LNCaP clone FGC (cell line): ENCODE measurements around the gene NUFIP2.

Source experiments
- DNase-seq: peaks from one replicate; pipeline ENCODE4 v3.0.0-alpha.2; 2011; ENCODE audit warnings: low read depth
- H3K4me3 ChIP-seq: 2 replicates; pipeline ENCODE4 v1.5.1; 2011; ENCODE audit warnings: mild to moderate bottlenecking, low read depth, low read length, control low read depth
- TF ChIP-seq, protein P1 (sequence below): IDR thresholded peaks from 2 replicates; pipeline ENCODE4 v1.5.1; 2012; ENCODE audit warnings: mild to moderate bottlenecking; ENCODE audit not compliant: control insufficient read depth, insufficient read depth; ENCODE audit errors: extremely low read depth

Gene NUFIP2

DNA sequence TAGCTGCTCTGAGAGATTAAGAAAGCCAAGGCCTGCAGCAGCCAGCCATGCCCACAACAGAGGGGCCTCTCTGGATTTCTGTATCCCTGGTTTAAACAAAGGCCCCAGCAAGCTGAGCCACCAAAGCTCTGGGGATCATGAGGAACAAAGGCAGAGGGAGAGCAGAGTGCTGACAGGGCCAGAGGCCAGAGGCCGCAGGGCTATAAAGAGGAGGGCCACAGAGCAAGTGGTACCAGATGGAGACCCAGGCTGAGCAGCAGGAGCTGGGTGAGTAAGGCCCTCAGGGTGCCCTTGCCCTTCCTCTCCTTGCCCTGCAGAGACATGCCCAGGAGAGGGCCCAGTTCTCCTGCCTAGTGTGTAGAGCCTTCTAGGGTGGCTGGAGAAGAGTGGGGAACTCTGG, 47.3 kb downstream of the NUFIP2 start, which contains the start of gene CRYBA1:
Gene CRYBA1, plus strand, starts transcription at position 232 of the 400 bp plus-strand sequence. Its CDS starts 5 bp downstream, at position 237.
- no peak within 1 kb of the TSS for H3K4me3 ChIP-seq
- TF ChIP-seq, protein P1, sequence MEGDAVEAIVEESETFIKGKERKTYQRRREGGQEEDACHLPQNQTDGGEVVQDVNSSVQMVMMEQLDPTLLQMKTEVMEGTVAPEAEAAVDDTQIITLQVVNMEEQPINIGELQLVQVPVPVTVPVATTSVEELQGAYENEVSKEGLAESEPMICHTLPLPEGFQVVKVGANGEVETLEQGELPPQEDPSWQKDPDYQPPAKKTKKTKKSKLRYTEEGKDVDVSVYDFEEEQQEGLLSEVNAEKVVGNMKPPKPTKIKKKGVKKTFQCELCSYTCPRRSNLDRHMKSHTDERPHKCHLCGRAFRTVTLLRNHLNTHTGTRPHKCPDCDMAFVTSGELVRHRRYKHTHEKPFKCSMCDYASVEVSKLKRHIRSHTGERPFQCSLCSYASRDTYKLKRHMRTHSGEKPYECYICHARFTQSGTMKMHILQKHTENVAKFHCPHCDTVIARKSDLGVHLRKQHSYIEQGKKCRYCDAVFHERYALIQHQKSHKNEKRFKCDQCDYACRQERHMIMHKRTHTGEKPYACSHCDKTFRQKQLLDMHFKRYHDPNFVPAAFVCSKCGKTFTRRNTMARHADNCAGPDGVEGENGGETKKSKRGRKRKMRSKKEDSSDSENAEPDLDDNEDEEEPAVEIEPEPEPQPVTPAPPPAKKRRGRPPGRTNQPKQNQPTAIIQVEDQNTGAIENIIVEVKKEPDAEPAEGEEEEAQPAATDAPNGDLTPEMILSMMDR = no peak
- no peak for DNase-seq

DNA sequence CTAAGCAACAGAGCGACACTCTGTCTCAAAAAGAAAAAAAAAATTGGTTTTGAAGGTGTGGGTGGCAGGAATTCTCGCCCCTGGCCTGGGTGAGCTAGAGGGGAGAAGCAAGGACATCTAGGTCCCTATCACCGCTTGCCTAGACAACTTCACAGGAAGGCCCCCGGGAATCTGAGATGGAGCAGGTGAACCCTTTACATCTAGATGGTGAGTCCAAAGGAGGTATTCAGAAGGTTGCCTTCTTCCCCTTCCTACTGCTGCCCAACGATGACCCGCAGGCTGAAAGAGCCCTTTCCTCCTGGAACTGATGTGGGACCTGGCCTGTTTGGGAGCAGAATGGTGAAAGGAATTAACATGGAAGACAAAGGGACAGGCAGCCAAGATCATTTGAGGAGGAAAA, 48.5 kb downstream of the NUFIP2 start:
- TF ChIP-seq, protein P1 = no peak
- DNase-seq = no peak
- H3K4me3 ChIP-seq = no peak overlapping the region

DNA sequence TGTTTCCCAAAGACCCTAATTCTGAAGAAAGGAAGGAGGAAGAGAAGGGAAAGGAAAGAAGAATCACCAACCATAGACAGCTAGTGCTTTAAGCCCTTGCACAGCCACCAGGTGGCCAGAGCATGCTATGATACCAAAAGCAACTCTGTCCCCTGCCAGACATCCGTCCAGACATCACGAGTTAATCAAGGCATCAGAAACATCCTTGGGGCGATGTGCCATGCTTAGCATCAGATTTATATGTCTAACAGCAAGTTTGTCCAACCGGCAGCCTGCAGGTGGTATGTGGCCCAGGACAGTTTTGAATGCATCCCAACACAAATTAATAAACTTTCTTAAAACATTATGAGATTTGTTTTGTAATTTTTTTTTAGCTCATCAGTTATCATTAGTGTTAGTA, 50.2 kb downstream of the NUFIP2 start:
- no peak overlapping the region for H3K4me3 ChIP-seq
- TF ChIP-seq, protein P1 = peak; percentile 62

DNA sequence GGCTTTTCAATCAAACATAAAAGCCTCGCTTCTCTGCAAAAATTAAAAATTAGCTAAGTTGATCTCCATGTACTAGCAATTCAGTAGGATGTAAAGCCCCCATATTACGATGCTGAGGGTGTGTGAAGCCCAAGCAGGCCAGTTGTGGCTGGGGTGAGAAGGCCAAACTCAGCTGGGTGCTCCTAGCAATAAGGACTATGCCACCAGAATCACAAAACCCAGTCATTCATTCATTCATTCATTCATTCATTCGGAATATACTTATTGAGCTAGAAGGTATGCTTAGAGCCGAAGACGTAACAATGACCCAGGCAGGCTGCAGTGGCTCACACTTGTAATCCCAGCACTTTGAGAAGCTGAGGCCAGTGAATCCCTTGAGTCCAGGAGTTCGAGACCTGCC, 51.2 kb downstream of the NUFIP2 start:
- TF ChIP-seq, protein P1 = no peak

More for the DNA sequence above, 50.2 kb downstream of the NUFIP2 start:
- peak; percentile 33 for DNase-seq

DNA sequence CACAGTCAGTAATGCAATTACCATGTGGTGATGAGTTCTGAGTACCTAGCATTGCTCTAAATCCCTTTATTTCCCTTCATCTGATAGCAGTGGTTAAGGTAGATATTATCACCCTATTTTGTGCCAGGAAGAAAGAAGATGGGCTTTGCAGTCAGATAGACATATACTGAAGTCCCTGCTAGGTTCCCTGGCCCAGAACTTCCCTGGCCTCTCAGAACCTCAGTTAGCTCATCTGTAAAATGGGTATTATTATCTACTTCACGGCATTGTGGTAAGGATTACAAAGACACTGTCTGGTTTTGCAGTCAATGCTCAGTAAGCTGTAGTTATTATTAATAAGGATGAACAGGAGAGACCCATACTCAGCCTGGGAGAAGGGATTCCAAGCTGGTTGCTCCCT, 51.9 kb downstream of the NUFIP2 start:
- no peak for DNase-seq
- TF ChIP-seq, protein P1 = no peak
- H3K4me3 ChIP-seq = no peak overlapping the region

More for the DNA sequence above, 51.2 kb downstream of the NUFIP2 start:
- H3K4me3 ChIP-seq = no peak overlapping the region
- DNase-seq = no peak

DNA sequence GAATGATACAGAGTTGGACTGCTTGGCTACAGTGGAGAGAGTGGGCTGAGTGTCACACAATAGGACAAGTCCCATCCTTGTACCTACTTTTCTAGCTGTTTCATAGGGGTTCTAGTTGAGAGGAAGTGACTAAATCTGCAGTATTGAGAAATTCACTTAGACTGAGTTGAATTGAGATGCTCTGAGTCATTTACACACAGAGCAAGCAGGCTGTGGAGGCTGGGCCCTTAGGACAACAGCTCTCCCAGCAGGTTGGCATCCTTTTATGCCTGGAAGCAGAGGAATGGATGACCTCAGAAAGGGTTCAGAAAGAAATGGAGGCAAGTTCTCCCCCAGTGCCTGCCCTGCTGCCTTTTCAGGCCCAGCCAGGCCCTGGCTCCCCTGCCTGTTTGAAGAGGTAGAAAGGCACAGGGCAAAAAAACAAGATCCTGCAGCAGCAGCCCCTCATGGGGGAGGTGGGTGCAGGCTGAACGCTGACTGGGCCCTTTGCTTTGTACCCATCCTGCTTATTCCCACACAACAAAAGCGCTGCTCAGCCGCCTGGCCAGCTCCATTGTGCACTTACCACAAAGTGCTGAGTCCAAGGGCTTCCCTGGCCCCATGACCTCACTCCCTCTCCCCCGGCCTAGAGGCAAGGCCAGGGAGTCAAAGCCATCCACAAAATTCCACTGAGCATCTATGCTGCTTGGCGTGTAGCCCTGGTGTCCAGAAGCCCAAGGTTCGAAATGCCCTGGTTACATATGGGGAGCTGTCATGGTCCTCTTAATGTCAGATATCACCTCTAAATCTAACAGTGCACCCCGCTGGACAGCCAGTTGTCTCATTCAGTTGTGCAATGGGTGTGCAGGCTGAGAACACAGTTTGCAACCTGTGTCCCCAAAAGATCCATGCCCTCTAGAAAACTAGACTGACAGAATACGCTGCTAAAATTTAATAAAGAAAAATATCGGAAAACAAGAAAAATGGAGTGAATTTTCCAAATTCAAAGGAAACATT, 52.7 kb downstream of the NUFIP2 start:
- TF ChIP-seq, protein P1 = no peak
- no peak overlapping the region for H3K4me3 ChIP-seq
- DNase-seq = no peak
